Measurements from ENCODE around the gene SMIM38. TPM values are rescaled to one million over a fixed set of nuclear protein-coding genes. Genes with fewer than 3 reads are reported as not detected.

Gene SMIM38
- total and polyA plus RNA-seq, 8 donors, result 0.33 to 6.2 (median 1.2) TPM

- TF ChIP-seq CTCF (IDR thresholded peaks at IDR 0.05), result no peak
- no peak for ATAC-seq
Measured at GRCh38 chr11:69171476-69172240, 15.9 kb downstream of the SMIM38 start.

DNA sequence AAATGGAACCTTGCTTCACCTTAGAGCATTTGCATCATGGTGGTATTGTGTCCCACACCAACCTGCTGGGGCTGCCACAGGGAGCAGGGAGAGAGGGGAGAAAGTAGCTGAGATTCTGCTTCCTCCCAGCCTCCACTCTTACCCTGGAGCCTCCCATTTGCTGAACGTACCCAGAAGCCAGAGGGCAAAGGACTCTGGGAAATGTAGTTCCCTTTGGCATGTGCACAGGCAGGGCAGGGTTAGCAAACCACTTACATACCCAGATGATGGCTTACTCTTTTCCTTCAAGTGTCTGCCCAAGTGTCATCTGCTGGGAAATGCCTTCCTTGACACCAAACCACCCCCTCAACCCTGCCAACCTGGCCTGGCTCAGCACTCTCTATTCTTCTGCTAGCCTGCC is 16.9 kb downstream of the SMIM38 start:
- no peak overlapping the region for H3K4me3 ChIP-seq
- H3K27me3 ChIP-seq, result no peaks in the 10 kb centered on the region
- H3K9me3 ChIP-seq, result no peaks in the 10 kb centered on the region
- intact Hi-C loops (cut with DNase I), result no loop called here
- ATAC-seq (no peak), DNase-seq (no peak), FAIRE-seq (no peak)
- H3K27ac ChIP-seq, result no peak overlapping the region
- no peak for TF ChIP-seq CTCF (IDR thresholded peaks at IDR 0.05)
- H3K36me3 ChIP-seq, result no peaks in the 10 kb centered on the region
- H3K4me1 ChIP-seq, result no peaks in the 10 kb centered on the region
- whole genome bisulfite sequencing, 2 donors, result 15 to 27% methylated on average over 1 of the region's 1 CpG

More at GRCh38 chr11:69171476-69172240, 15.9 kb downstream of the SMIM38 start:
- H3K36me3 ChIP-seq, result no peaks in the 10 kb centered on the region
- no peaks in the 10 kb centered on the region for H3K27me3 ChIP-seq
- WGBS, 2 donors, result 82 to 87% methylated on average over 6 of the region's 6 CpGs
- intact Hi-C loops (cut with DNase I), result no loop called here
- H3K9me3 ChIP-seq, result no peaks in the 10 kb centered on the region
- no peak overlapping the region for H3K4me3 ChIP-seq
- no peak overlapping the region for H3K27ac ChIP-seq
- no peaks in the 10 kb centered on the region for H3K4me1 ChIP-seq
- no peak for DNase-seq
- FAIRE-seq, result no peak

DNA sequence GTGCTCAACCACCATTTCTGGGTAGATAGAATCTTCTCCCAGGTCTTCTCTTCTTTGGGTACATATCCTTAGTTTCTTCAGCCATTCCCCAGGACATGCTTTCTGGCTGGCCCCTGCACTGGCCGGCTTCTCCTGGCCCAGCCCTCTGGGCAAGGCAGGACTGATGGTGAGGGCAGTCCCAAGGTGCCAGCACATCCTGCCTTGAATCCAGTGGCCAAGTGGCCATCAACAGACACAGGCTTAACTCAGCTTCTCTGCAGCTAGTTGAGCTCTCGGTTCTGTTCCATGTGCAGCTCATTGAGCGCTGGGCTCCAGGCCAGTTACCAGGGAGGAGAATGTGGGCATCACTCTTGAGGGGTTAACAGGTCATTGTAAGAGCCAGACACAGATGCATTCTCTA is 17.6 kb downstream of the SMIM38 start:
- Histone ChIP-seq H3K9me3 (no peaks in the 10 kb centered on the region), H3K4me1 (no peaks in the 10 kb centered on the region), H3K27ac (no peak overlapping the region), H3K36me3 (no peaks in the 10 kb centered on the region), H3K4me3 (no peak overlapping the region), H3K27me3 (no peaks in the 10 kb centered on the region)
- no peak for TF ChIP-seq CTCF (IDR thresholded peaks at IDR 0.05)
- ATAC-seq (no peak), FAIRE-seq (no peak), DNase-seq (peak in 1 of 6 donors; percentile 30)
- intact Hi-C loops (cut with DNase I), result no loop called here
- 98% methylated on average over 3 of the region's 3 CpGs for WGBS, 2 donors

- intact Hi-C loops (cut with DNase I), result no loop called here
- 96 to 98% methylated on average over 8 of the region's 8 CpGs for WGBS, 2 donors
- H3K27ac ChIP-seq, result no peak overlapping the region
- DNase-seq, result no peak
- H3K4me1 ChIP-seq, result peaks cover 0 to 3% (median 0%) of the 10 kb centered on the region in 3 donors
- no peak overlapping the region for H3K4me3 ChIP-seq
- FAIRE-seq, result no peak
- H3K27me3 ChIP-seq, result no peaks in the 10 kb centered on the region
- no peaks in the 10 kb centered on the region for H3K9me3 ChIP-seq
- no peak for TF ChIP-seq CTCF (IDR thresholded peaks at IDR 0.05)
- no peaks in the 10 kb centered on the region for H3K36me3 ChIP-seq
- no peak for ATAC-seq
Measured at GRCh38 chr11:69173925-69174581, 18.3 kb downstream of the SMIM38 start.

DNA sequence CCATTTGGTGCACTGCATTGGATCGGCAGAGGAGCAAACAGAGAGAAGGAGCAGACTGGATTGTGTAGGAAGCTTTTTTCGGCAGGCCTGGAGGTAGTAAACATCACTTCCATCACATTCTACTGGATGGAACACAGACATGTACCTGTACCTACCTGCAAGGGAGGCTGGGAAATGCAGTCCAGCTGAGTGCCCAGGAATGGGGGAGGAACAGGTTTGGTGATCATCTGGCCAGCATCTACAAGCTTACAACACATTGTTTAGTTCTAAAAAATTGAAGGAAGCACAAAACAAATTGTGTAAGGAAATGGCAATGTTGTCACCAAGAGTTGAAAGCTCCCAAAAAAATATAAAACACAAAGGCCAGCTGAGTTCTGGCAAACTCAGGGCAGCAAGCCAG is 19.1 kb downstream of the SMIM38 start:
- no peak for ATAC-seq
- no peak for DNase-seq
- Histone ChIP-seq H3K27me3 (no peaks in the 10 kb centered on the region), H3K36me3 (no peaks in the 10 kb centered on the region), H3K9me3 (no peaks in the 10 kb centered on the region), H3K27ac (no peak overlapping the region), H3K4me1 (peaks cover 0 to 3% (median 0%) of the 10 kb centered on the region in 3 donors), H3K4me3 (no peak overlapping the region)
- no peak for FAIRE-seq
- intact Hi-C loops (cut with DNase I), result no loop called here
- TF ChIP-seq CTCF (IDR thresholded peaks at IDR 0.05), result no peak
- WGBS, 2 donors, result 87 to 93% methylated on average over 2 of the region's 2 CpGs

Data from pancreas (tissue), 10 donors.